ENCODE results near the gene SSC4D.
A peak's percentile ranks its signal among the peaks of the same experiment; 100 is the strongest.
"Not testable (repeated sequence)": the region's sequence is repeated elsewhere in the genome, so short reads cannot be mapped to it uniquely, and the experiment has no call there.

The SSC4D gene

DNA sequence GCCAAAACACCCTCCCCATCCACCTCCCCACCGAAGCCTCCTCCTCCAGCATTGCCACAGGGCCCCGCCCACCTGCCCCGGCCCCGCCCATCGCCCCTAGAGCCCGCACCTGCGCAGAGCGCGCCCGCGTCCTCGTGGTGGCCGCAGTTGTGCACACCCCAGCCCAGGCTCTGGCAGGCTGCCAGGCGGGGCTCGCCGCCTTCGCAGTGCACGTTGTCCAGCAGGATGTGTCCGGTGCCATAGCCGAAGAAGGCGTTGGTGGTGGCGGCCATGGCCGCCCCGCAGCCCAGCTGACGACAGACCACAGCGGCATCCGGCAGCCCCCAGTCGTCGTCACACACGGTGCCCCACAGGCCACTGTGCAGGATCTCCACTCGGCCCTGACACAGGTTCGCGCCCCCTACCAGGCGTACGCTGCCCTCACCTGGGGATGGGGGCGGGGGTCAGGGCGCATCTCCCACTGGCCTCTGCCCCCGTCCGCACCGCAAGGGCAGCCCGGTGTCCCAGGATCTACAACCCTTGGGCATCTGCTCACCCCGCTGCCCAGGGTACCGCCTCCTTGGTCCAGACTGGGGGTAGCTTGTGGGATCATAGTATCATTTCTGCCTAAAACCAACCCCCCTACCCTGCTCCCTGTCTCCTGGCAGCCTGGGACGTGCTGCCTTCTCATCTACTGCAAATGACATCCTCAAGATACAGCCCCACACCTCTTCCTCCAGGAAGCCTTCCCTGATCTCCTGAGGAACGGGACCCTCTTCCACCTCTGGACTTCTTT lies 11.9 kb downstream of the SSC4D start:
- no peaks in the 10 kb centered on the region for H3K9me3 Mint-ChIP-seq
- ATAC-seq: peak; percentile 61
- H3K4me3 Mint-ChIP-seq: peak overlapping the region; percentile 76
- H3K4me1 Mint-ChIP-seq: peaks cover 22% of the 10 kb centered on the region
- no peaks in the 10 kb centered on the region for H3K36me3 Mint-ChIP-seq
- peak overlapping the region; percentile 47 for H3K27ac Mint-ChIP-seq
- H3K27me3 Mint-ChIP-seq: no peaks in the 10 kb centered on the region

DNA sequence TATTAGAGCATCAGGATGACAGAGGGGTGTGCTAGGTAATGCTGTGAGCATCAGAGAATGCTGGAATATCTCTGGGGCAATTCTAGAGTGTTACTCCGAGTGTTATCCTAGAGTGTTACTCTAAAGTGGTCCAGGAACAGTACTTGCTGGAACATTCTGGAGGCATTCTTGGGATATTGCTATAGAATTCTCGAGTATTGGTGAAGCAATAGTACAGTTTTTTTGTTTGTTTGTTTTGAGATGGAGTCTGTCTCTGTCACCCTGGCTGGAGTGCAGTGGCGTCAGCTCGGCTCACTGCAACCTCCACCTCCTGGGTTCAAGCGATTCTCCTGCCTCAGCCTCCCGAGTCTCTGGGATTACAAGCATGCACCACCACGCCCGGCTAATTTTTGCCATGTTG lies 12.6 kb downstream of the SSC4D start:
- ATAC-seq: no peak
- H3K4me1 Mint-ChIP-seq: peaks cover 28% of the 10 kb centered on the region
- H3K27me3 Mint-ChIP-seq: no peaks in the 10 kb centered on the region
- H3K9me3 Mint-ChIP-seq: no peaks in the 10 kb centered on the region
- H3K4me3 Mint-ChIP-seq: peak overlapping the region; percentile 76
- no peak overlapping the region for H3K27ac Mint-ChIP-seq
- no peaks in the 10 kb centered on the region for H3K36me3 Mint-ChIP-seq

DNA sequence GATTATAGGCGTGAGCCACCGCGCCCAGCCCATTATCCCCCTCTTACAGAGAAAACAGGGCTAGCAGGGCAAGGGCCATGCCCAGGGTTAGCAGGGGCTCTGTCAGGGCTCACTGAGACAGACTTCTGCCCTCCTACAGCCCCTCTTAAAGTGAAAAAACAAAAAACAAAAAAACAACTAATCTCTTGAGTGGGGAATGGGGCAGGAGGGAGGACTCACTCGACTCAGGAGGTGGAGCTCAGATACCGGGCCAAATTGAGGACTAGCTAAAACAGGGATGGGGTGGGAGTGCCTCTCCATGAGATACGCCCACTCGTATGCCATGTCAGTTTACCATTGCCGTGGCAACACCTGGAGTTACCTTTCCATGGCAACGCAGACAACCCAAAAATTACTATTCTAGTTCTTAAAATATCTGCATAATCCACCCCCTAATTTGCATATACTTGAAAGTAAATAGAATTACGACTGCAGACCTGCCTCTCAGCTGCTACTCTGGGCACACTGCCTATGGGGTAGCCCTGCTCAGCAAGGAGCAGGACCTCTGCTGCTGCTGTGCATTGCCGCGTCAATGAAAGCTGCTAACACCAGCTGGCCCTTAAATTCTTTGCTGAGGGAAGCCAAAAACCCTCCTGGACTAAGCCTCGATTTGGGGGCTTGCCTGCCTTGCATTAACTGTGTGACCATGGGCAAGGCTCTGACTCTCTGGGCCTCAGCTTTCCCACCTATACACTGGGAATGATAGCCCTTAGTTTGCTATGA lies 13.4 kb downstream of the SSC4D start:
- Mint-ChIP-seq H3K9me3 (no peaks in the 10 kb centered on the region), H3K36me3 (no peaks in the 10 kb centered on the region), H3K4me1 (peaks cover 28% of the 10 kb centered on the region), H3K4me3 (no peak overlapping the region), H3K27me3 (no peaks in the 10 kb centered on the region), H3K27ac (no peak overlapping the region)
- no peak for ATAC-seq

DNA sequence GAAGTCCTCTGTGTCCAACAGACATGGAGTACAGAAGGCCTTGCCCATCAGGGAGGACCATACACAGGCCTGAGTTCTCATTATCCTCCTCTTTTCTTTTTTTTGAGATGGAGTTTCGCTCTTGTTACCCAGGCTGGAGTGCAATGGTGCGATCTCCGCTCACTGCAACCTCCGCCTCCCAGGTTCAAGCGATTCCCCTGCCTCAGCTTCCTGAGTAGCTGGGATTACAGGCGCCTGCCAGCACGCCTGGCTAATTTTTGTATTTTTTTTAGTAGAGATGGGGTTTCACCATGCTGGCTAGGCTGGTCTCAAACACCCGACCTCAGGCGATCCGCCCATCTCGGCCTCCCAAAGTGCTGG lies 13.9 kb downstream of the SSC4D start:
- H3K27ac Mint-ChIP-seq, H3K36me3 Mint-ChIP-seq, H3K4me3 Mint-ChIP-seq, ATAC-seq, H3K9me3 Mint-ChIP-seq, H3K27me3 Mint-ChIP-seq: not testable (repeated sequence)
- H3K4me1 Mint-ChIP-seq: peaks cover 28% of the 10 kb centered on the region

DNA sequence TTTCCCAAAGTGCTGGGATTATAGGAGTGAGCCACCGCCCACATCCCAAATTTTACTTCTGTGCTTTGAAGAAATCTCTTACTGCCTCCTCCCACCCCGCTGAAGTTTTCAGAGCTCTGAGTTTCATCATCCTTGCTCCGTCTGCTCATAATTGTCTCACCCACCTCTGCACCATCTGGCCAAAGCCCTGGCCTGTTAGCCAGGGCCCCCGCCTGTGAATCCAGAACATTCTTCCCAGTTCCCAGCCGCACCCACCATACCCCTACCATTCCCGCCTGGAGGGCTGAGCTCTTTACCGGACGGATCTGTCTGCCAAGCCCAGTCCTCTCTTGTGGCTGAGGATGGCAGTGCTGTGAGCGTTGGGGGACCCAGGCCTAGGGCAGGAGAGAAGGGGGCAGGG lies 14.5 kb downstream of the SSC4D start:
- no peak overlapping the region for H3K27ac Mint-ChIP-seq
- peak overlapping the region; percentile 26 for H3K4me3 Mint-ChIP-seq
- H3K9me3 Mint-ChIP-seq: no peaks in the 10 kb centered on the region
- peaks cover 28% of the 10 kb centered on the region for H3K4me1 Mint-ChIP-seq
- H3K36me3 Mint-ChIP-seq: no peaks in the 10 kb centered on the region
- ATAC-seq: no peak
- H3K27me3 Mint-ChIP-seq: no peaks in the 10 kb centered on the region

DNA sequence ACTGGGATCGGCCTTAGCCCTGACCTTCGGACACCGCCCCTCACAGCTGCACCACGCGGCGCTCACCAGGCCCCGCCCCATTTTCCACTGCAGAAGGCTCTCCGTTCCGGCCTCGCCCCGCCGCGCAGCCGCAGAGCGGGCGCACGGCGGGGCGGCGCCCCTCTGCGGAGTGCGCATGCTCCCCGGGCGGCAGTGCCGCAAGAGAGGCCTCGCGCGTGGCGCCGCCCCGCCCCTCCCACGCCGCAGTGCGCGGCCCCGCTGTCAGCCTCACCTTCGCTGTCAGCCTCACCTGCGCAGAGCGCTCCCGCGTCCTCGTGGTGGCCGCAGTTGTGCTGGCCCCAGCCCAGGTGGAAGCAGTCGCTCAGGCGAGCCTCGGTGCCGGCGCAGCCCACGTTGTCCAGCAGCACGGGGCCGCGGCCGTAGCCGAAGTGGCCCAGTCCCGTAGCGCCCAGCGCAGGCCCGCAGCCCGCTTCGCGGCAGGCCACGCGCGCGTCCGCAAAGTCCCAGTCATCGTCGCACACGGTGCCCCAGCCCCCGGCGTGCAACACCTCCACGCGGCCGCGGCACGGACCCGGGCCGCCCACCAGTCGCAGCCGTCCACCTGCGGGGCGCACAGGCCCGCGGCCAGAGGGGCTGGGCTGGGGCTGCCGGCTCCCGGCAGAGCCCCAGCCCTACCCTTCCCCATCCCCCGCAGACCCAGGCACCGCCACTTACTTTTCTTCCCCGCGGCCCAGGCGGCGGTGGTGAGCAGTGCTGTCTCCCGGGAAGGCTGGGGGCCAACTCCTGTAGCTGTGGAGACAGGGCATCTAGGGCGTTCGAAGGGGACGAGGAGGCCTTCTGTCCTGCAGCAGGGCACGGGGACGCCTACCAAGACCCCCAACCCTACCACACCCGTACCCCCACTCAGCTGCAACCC lies 16.1 kb downstream of the SSC4D start:
- H3K27me3 Mint-ChIP-seq: no peaks in the 10 kb centered on the region
- peak overlapping the region; percentile 88 for H3K4me3 Mint-ChIP-seq
- H3K9me3 Mint-ChIP-seq: no peaks in the 10 kb centered on the region
- H3K27ac Mint-ChIP-seq: peak overlapping the region; percentile 91
- H3K36me3 Mint-ChIP-seq: no peaks in the 10 kb centered on the region
- peak; percentile 93 for ATAC-seq
- peaks cover 28% of the 10 kb centered on the region for H3K4me1 Mint-ChIP-seq

DNA sequence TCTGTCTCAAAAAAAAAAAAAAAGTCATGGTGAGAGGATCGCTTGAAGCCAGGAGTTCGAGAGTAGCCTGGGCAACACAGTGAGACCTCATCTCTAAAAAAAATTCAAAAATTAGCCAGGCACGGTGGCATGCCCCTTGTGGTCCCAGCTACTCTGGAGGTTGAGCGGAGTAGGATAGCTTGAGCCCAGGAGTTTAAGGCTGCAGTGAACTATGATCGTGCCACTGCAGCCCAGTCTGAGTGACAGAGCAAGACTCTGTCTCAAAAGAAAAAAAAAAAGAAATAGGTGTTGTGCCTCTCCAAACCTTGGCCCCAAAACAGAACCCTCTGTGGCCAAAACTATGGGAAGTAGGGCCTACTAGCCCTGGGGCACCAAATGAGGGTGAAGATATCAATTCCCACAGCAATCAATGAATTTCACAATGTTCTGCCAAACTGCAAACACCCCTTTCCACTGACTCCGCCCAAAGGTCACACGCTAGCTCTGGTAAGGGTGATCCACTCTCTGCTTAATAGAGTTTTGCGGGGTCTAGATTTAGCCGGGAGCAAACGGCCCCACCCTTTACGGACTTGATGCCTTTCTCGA lies 16.9 kb downstream of the SSC4D start:
- H3K27ac Mint-ChIP-seq: peak overlapping the region; percentile 91
- H3K4me3 Mint-ChIP-seq: peak overlapping the region; percentile 88
- no peaks in the 10 kb centered on the region for H3K36me3 Mint-ChIP-seq
- no peaks in the 10 kb centered on the region for H3K27me3 Mint-ChIP-seq
- no peaks in the 10 kb centered on the region for H3K9me3 Mint-ChIP-seq
- peaks cover 21% of the 10 kb centered on the region for H3K4me1 Mint-ChIP-seq
- ATAC-seq: no peak

DNA sequence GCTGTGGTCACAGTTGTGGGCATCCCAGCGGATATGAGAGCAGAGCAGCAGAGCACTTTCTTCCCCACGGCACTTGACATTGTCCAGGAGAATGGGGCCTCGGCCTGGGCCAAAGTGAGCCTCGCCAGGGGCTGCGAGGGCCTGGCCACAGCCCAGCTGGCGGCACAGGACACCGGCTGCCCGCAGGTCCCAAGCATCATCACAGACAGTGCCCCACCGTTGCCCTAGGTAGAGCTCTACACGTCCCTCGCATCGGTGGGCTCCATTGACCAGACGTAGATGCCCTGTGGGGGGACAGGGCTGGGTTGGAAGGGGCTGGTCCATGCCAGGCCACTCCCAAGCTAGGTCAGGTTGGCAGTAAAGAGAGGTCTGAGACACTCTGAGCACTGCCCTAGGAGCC lies 19.4 kb downstream of the SSC4D start:
- ATAC-seq: no peak
- H3K27me3 Mint-ChIP-seq: no peaks in the 10 kb centered on the region
- H3K4me1 Mint-ChIP-seq: peaks cover 19% of the 10 kb centered on the region
- H3K4me3 Mint-ChIP-seq: no peak overlapping the region
- no peaks in the 10 kb centered on the region for H3K9me3 Mint-ChIP-seq
- peak overlapping the region; percentile 13 for H3K27ac Mint-ChIP-seq
- H3K36me3 Mint-ChIP-seq: no peaks in the 10 kb centered on the region

DNA sequence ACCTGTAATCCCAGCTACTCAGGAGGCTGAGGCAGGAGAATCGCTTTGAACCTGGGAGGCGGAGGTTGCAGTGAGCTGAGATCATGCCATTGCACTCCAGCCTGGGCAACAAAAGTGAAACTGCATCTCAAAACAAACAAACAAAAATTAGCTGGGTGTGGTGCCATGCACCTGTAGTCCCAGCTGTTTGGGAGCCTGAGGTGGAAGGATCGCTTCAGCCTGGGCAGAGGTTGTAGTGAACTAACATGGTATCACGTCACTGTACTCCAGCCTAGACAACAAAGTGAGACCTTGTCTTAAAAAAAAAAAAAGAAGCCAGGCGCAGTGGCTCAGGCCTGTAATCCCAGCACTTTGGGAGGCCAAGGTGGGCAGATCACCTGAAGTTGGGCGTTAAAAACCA lies 21.7 kb downstream of the SSC4D start:
- H3K4me1 Mint-ChIP-seq, H3K36me3 Mint-ChIP-seq, H3K4me3 Mint-ChIP-seq, ATAC-seq, H3K27me3 Mint-ChIP-seq, H3K27ac Mint-ChIP-seq, H3K9me3 Mint-ChIP-seq: not testable (repeated sequence)

DNA sequence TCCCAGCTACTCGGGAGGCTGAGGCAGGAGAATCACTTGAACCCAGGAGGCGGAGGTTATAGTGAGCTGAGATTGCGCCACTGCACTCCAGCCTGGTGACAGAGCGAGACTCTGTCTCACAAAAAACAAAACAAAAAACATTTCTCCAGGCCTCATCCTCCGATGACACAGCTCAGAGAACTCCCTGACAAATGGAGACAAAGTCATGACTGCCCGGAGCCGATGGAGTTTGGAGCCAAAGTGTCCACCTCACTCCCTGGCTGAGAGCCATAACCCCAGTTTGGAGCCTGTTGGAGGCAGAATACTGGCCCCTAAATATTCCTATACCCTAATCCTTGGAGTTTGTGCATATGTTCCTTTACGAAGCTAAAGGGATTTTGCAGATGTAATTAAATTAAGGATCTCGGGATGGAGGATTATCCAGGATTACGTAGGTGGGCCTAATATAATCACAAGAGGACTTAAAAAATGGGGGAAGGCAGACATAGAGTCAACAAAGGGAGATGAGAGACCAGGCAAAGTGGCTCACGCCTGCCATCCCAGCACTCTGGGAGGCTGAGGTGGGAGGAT lies 22.7 kb downstream of the SSC4D start:
- Mint-ChIP-seq H3K36me3 (no peaks in the 10 kb centered on the region), H3K4me1 (no peaks in the 10 kb centered on the region), H3K4me3 (no peak overlapping the region), H3K27me3 (no peaks in the 10 kb centered on the region), H3K27ac (no peak overlapping the region), H3K9me3 (no peaks in the 10 kb centered on the region)
- no peak for ATAC-seq

DNA sequence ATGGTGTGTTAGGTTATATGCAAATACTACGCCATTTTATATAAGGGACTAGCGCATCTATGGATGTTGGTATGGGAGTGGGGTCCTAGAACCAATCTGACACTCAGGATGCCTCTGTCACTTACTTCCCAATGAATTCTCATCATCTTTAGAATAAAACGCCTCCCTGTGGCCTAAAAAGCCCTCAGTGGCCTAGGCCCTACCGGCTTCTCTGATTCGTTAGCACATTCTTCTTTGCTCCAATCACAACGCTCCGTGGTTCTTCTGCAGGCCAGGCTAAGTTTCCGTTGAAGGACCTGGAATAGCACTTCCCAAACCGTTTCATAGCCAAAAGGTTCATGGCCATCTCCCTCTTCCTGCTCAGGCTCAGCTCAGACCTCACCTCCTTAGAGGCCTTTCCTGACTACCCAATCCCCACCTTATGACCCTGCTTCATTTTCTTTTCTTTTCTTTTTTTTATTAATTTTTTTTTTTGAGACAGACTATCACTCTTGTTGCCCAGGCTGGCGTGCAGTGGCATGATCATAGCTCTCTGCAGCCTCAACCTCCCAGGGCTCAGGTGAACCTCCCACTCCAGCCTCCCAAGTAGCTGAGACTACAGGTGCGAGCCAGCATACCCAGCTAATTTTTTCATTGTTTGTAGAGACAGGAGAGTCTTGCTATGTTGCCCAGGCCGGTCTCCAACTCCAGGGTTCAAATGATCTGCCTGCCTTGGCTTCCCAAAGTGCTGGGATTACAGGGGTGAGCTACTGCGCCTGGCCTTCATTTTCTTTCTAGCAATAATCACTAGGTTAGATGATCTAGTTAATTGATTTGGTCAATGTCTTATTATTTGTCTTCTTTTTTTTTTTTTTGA lies 26.2 kb downstream of the SSC4D start:
- Mint-ChIP-seq H3K27me3 (no peaks in the 10 kb centered on the region), H3K4me1 (peaks cover 8% of the 10 kb centered on the region), H3K4me3 (no peak overlapping the region), H3K27ac (no peak overlapping the region), H3K9me3 (no peaks in the 10 kb centered on the region), H3K36me3 (no peaks in the 10 kb centered on the region)
- no peak for ATAC-seq

DNA sequence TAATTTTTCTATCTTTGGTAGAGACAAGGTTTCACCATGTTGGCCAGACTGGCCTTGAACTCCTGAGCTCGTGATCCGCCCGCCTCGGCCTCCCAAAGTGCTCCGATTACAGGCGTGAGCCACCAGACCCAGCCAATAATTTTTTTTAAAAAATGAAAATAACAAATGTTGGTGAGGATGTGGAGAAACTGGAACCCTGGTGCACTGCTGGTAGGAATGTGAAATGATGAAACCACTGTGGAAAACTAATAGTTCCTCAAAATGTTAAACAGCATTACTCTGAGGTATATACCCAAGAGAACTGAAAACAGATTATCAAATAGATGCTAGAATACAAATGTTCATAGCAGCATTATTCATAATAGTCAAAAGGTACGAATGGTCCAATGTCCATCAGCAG lies 27.7 kb downstream of the SSC4D start:
- H3K27me3 Mint-ChIP-seq: no peaks in the 10 kb centered on the region
- no peak overlapping the region for H3K4me3 Mint-ChIP-seq
- peaks cover 18% of the 10 kb centered on the region for H3K4me1 Mint-ChIP-seq
- no peaks in the 10 kb centered on the region for H3K36me3 Mint-ChIP-seq
- no peaks in the 10 kb centered on the region for H3K9me3 Mint-ChIP-seq
- no peak overlapping the region for H3K27ac Mint-ChIP-seq
- ATAC-seq: no peak

DNA sequence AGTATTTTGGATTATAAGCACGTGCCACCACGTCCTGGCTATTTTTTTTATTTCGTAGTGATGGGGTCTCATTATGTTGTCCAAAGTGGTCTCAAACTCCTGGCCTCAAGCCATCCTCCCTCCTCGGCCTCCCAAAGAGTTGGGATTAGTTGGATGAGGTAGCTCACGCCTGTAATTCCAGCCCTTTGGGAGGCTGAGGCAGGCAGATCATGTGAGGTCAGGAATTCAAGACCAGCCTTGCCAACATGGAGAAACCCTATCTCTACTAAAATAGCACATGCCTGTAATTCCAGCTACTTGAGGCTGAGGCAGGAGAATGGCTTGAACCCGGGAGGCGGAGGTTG lies 28.9 kb downstream of the SSC4D start:
- no peak for ATAC-seq
- Mint-ChIP-seq H3K4me3 (peak overlapping the region; percentile 71), H3K9me3 (no peaks in the 10 kb centered on the region), H3K4me1 (peaks cover 18% of the 10 kb centered on the region), H3K36me3 (no peaks in the 10 kb centered on the region), H3K27me3 (no peaks in the 10 kb centered on the region), H3K27ac (peak overlapping the region; percentile 69)

DNA sequence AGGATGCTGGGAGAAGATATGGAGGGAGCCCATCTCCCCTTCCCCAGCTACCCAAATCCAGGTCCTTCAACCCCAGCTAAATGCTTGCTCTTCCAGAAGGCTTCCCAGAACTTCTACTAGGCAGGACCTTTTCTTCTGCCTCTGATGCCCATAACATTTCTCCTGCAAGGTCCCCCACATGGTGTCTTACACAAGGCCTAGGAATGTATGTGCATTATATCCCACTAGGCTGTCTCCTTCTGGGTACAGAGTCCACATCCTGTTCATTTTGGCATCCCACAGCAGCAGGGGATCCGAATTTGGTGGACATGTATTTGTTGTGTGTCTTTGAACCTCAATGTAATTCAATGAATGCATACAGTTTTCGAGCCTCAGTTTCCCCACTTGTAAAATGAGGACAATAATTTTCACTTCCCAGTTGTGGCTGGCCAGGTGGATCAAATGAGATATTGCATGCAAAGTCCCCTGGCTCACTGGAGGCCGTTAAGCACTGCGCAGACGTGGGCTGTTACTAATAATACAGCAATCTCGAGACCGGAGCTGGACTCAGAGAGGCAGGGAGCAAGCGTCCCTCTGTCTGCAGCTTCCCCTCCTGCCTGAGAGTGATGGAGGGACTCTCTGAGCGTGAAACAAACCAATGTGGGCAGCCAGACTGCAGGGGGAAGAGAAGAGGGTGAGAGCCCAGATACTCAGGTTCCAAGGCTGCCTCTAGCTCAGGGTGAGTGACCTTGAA lies 32.1 kb downstream of the SSC4D start:
- Mint-ChIP-seq H3K27ac (no peak overlapping the region), H3K4me3 (no peak overlapping the region), H3K36me3 (no peaks in the 10 kb centered on the region), H3K9me3 (no peaks in the 10 kb centered on the region), H3K4me1 (peaks cover 18% of the 10 kb centered on the region), H3K27me3 (peaks cover 21% of the 10 kb centered on the region)
- ATAC-seq: no peak

Measured in stimulated activated memory B cell treated with anti-CD40 and anti-IgM and Interleukin-4, amounts not matched to agents 10 μg/mL and 1 μg/mL and 100 μg/mL, for 72 hours (primary cell).